ENCODE results near the gene TCTN3.

The TCTN3 gene

GRCh38 chr10:95646160-95646559 is 47.6 kb downstream of the TCTN3 start:
- H3K27ac Mint-ChIP-seq = peak overlapping the region in 1 of 3 experiments; percentile 59
- H3K4me3 Mint-ChIP-seq = no peak overlapping the region
- H3K9me3 Mint-ChIP-seq = no peaks in the 10 kb centered on the region
- no peak for TF ChIP-seq CTCF (IDR thresholded peaks at IDR 0.05; ENCODE audit: unreplicated experiment in 3 of 3)
- no peaks in the 10 kb centered on the region for H3K27me3 Mint-ChIP-seq (ENCODE audit: low read depth)
- peaks cover 65% of the 10 kb centered on the region for H3K36me3 Mint-ChIP-seq (ENCODE audit: low read depth)
- no peaks in the 10 kb centered on the region for H3K4me1 Mint-ChIP-seq

GRCh38 chr10:95644901-95645300 is 48.8 kb downstream of the TCTN3 start:
- no peak overlapping the region for H3K4me3 Mint-ChIP-seq
- no peaks in the 10 kb centered on the region for H3K4me1 Mint-ChIP-seq
- H3K9me3 Mint-ChIP-seq = no peaks in the 10 kb centered on the region
- H3K27me3 Mint-ChIP-seq (ENCODE audit: low read depth) = no peaks in the 10 kb centered on the region
- peaks cover 65% of the 10 kb centered on the region for H3K36me3 Mint-ChIP-seq (ENCODE audit: low read depth)
- H3K27ac Mint-ChIP-seq = no peak overlapping the region
- no peak for TF ChIP-seq CTCF (IDR thresholded peaks at IDR 0.05; ENCODE audit: unreplicated experiment in 3 of 3)

DNA sequence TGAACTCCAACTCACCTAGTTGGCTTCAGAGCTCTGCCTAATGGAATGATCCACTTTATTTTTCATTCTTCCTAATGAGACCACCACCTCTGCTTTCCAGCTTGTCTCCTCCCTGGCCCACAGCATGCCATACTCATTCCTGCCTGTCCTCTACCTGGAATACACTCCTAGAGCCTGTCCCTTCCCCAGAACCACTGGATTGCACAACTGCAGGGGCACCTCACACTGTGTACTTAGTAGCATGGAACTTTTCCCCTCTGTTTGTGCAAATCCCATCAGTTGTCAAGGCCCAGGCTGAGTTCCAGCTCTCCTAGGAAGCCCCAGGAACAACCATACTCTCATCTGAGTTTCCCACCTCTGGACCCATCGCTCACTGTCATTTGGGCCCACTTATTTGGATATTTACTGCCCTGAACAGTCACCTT is 52.8 kb downstream of the TCTN3 start:
- Mint-ChIP-seq H3K27ac (no peak overlapping the region), H3K4me3 (no peak overlapping the region), H3K36me3 (ENCODE audit: low read depth) (peaks cover 58% of the 10 kb centered on the region), H3K27me3 (ENCODE audit: low read depth) (no peaks in the 10 kb centered on the region), H3K9me3 (no peaks in the 10 kb centered on the region), H3K4me1 (no peaks in the 10 kb centered on the region)
- TF ChIP-seq CTCF (IDR thresholded peaks at IDR 0.05; ENCODE audit: unreplicated experiment in 3 of 3) = no peak

- Mint-ChIP-seq H3K36me3 (ENCODE audit: low read depth) (peaks cover 74% of the 10 kb centered on the region), H3K27me3 (ENCODE audit: low read depth) (no peaks in the 10 kb centered on the region), H3K4me1 (no peaks in the 10 kb centered on the region), H3K9me3 (no peaks in the 10 kb centered on the region), H3K4me3 (no peak overlapping the region), H3K27ac (no peak overlapping the region)
- no peak for TF ChIP-seq CTCF (IDR thresholded peaks at IDR 0.05; ENCODE audit: unreplicated experiment in 3 of 3)
Measured at GRCh38 chr10:95637911-95638310, 55.8 kb downstream of the TCTN3 start.

GRCh38 chr10:95637140-95637539 is 56.6 kb downstream of the TCTN3 start:
- no peak for TF ChIP-seq CTCF (IDR thresholded peaks at IDR 0.05; ENCODE audit: unreplicated experiment in 3 of 3)
- Mint-ChIP-seq H3K27me3 (ENCODE audit: low read depth) (no peaks in the 10 kb centered on the region), H3K27ac (no peak overlapping the region), H3K9me3 (no peaks in the 10 kb centered on the region), H3K4me1 (no peaks in the 10 kb centered on the region), H3K4me3 (no peak overlapping the region), H3K36me3 (ENCODE audit: low read depth) (peaks cover 74% of the 10 kb centered on the region)

GRCh38 chr10:95635319-95635733 is 58.4 kb downstream of the TCTN3 start:
- Mint-ChIP-seq H3K36me3 (ENCODE audit: low read depth) (peaks cover 74% of the 10 kb centered on the region), H3K9me3 (no peaks in the 10 kb centered on the region), H3K4me3 (no peak overlapping the region), H3K27me3 (ENCODE audit: low read depth) (no peaks in the 10 kb centered on the region), H3K4me1 (no peaks in the 10 kb centered on the region), H3K27ac (no peak overlapping the region)
- TF ChIP-seq CTCF (IDR thresholded peaks at IDR 0.05; ENCODE audit: unreplicated experiment in 3 of 3) = no peak
